ENCODE data around the gene PRIMA1. TPM values are rescaled to one million over a fixed set of nuclear protein-coding genes. Genes with fewer than 3 reads are reported as not detected.

The PRIMA1 gene
- total and polyA plus RNA-seq, 2 experiments from 2014 or later = 2.1 to 3.5 TPM

- TF ChIP-seq STAT1 (IDR thresholded peaks at IDR 0.05; ENCODE audit: unreplicated experiment) (no peak), CREB1 (CRISPR knock-in tag; IDR thresholded peaks at IDR 0.05; ENCODE audit: low read depth) (no peak)
Measured at GRCh38 chr14:93682459-93682858, 105.8 kb downstream of the PRIMA1 start (continued).

DNA sequence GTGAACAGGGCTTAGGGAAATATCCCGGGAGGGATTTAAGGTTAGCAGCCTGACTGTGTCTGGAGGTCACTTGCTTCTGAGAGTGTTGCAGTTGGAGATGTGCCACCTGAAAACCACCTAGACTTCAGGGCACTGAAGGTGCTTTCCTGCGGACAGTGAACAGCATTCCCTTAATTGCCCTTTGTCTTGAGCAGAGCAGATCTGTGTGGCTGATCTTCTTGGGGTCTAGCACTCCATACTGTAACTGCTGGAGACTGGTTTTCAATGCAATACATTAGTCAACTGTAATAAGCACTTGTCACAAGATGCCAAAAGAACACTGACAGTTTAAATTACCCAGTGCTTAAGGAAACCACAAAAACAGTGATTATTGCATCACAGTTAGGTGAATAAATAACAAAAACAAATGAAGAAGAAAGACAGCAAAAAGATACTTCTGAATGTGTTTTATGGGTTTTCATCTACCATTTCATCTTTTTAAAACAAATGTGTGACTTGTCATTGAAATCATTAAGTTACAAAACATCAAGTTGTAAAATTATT lies 111.8 kb downstream of the PRIMA1 start:
- ATAC-seq (no peak), DNase-seq (ENCODE audit: low spot score) (no peak)
- Histone ChIP-seq H3K79me2 (replicated peaks; ENCODE audit: insufficient read depth) (no peaks in the 10 kb centered on the region), H3K27me3 (ENCODE audit: insufficient read depth) (no peaks in the 10 kb centered on the region), H3K9me2 (ENCODE audit: insufficient read depth) (0 out of 2 replicates have a peak, but pooled peaks cover 23% of the 10 kb centered on the region), H4K20me1 (replicated peaks; ENCODE audit: insufficient read depth) (no peaks in the 10 kb centered on the region), H3K4me1 (ENCODE audit: insufficient read depth) (peaks cover 7% of the 10 kb centered on the region; the same call in 1 of the 2 replicates), H3K4me3 (no peak overlapping the region), H2AFZ (no peak overlapping the region), H3K4me2 (no peak overlapping the region), H3F3A (replicated peaks; ENCODE audit: low read depth) (no peaks in the 10 kb centered on the region), H3K27ac (ENCODE audit: low read depth) (no peak overlapping the region), H3K36me3 (ENCODE audit: insufficient read depth) (no peaks in the 10 kb centered on the region)
- H3K36me3 Mint-ChIP-seq (ENCODE audit: low read depth) = no peaks in the 10 kb centered on the region
- no peaks in the 10 kb centered on the region for H3K9me3 Mint-ChIP-seq
- H3K27me3 Mint-ChIP-seq (ENCODE audit: insufficient read depth, low read depth, poor library complexity) = peaks cover 3% of the 10 kb centered on the region
- TF ChIP-seq EZH2 (IDR thresholded peaks at IDR 0.05; ENCODE audit: low read depth, unreplicated experiment) (no peak), STAT1 (IDR thresholded peaks at IDR 0.05; ENCODE audit: unreplicated experiment) (no peak), JUNB (IDR thresholded peaks at IDR 0.05; ENCODE audit: unreplicated experiment) (no peak), NANOG (IDR thresholded peaks at IDR 0.05; ENCODE audit: borderline replicate concordance) (no peak), EZH2phosphoT487 (IDR thresholded peaks at IDR 0.05; ENCODE audit: unreplicated experiment) (no peak), POLR2AphosphoS5 (IDR thresholded peaks at IDR 0.05; ENCODE audit: low read depth) (no peak), ZNF114 (CRISPR knock-in tag; IDR thresholded peaks at IDR 0.05) (no peak), CTCF (conservative IDR thresholded peaks at IDR 0.05; ENCODE audit: low read depth in 2 of 2) (no peak), CREB1 (CRISPR knock-in tag; IDR thresholded peaks at IDR 0.05; ENCODE audit: low read depth) (no peak), ZNF331 (CRISPR knock-in tag; IDR thresholded peaks at IDR 0.05; ENCODE audit: low read depth) (no peak)
- TF ChIP-seq, protein P1, sequence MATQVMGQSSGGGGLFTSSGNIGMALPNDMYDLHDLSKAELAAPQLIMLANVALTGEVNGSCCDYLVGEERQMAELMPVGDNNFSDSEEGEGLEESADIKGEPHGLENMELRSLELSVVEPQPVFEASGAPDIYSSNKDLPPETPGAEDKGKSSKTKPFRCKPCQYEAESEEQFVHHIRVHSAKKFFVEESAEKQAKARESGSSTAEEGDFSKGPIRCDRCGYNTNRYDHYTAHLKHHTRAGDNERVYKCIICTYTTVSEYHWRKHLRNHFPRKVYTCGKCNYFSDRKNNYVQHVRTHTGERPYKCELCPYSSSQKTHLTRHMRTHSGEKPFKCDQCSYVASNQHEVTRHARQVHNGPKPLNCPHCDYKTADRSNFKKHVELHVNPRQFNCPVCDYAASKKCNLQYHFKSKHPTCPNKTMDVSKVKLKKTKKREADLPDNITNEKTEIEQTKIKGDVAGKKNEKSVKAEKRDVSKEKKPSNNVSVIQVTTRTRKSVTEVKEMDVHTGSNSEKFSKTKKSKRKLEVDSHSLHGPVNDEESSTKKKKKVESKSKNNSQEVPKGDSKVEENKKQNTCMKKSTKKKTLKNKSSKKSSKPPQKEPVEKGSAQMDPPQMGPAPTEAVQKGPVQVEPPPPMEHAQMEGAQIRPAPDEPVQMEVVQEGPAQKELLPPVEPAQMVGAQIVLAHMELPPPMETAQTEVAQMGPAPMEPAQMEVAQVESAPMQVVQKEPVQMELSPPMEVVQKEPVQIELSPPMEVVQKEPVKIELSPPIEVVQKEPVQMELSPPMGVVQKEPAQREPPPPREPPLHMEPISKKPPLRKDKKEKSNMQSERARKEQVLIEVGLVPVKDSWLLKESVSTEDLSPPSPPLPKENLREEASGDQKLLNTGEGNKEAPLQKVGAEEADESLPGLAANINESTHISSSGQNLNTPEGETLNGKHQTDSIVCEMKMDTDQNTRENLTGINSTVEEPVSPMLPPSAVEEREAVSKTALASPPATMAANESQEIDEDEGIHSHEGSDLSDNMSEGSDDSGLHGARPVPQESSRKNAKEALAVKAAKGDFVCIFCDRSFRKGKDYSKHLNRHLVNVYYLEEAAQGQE (IDR thresholded peaks at IDR 0.05; ENCODE audit: unreplicated experiment) = no peak
- TF ChIP-seq, protein P2, sequence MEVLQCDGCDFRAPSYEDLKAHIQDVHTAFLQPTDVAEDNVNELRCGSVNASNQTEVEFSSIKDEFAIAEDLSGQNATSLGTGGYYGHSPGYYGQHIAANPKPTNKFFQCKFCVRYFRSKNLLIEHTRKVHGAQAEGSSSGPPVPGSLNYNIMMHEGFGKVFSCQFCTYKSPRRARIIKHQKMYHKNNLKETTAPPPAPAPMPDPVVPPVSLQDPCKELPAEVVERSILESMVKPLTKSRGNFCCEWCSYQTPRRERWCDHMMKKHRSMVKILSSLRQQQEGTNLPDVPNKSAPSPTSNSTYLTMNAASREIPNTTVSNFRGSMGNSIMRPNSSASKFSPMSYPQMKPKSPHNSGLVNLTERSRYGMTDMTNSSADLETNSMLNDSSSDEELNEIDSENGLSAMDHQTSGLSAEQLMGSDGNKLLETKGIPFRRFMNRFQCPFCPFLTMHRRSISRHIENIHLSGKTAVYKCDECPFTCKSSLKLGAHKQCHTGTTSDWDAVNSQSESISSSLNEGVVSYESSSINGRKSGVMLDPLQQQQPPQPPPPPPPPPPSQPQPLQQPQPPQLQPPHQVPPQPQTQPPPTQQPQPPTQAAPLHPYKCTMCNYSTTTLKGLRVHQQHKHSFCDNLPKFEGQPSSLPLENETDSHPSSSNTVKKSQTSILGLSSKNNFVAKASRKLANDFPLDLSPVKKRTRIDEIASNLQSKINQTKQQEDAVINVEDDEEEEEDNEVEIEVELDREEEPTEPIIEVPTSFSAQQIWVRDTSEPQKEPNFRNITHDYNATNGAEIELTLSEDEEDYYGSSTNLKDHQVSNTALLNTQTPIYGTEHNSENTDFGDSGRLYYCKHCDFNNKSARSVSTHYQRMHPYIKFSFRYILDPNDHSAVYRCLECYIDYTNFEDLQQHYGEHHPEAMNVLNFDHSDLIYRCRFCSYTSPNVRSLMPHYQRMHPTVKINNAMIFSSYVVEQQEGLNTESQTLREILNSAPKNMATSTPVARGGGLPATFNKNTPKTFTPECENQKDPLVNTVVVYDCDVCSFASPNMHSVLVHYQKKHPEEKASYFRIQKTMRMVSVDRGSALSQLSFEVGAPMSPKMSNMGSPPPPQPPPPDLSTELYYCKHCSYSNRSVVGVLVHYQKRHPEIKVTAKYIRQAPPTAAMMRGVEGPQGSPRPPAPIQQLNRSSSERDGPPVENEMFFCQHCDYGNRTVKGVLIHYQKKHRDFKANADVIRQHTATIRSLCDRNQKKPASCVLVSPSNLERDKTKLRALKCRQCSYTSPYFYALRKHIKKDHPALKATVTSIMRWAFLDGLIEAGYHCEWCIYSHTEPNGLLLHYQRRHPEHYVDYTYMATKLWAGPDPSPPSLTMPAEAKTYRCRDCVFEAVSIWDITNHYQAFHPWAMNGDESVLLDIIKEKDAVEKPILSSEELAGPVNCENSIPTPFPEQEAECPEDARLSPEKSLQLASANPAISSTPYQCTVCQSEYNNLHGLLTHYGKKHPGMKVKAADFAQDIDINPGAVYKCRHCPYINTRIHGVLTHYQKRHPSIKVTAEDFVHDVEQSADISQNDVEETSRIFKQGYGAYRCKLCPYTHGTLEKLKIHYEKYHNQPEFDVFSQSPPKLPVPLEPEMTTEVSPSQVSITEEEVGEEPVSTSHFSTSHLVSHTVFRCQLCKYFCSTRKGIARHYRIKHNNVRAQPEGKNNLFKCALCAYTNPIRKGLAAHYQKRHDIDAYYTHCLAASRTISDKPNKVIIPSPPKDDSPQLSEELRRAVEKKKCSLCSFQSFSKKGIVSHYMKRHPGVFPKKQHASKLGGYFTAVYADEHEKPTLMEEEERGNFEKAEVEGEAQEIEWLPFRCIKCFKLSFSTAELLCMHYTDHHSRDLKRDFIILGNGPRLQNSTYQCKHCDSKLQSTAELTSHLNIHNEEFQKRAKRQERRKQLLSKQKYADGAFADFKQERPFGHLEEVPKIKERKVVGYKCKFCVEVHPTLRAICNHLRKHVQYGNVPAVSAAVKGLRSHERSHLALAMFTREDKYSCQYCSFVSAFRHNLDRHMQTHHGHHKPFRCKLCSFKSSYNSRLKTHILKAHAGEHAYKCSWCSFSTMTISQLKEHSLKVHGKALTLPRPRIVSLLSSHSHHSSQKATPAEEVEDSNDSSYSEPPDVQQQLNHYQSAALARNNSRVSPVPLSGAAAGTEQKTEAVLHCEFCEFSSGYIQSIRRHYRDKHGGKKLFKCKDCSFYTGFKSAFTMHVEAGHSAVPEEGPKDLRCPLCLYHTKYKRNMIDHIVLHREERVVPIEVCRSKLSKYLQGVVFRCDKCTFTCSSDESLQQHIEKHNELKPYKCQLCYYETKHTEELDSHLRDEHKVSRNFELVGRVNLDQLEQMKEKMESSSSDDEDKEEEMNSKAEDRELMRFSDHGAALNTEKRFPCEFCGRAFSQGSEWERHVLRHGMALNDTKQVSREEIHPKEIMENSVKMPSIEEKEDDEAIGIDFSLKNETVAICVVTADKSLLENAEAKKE (CRISPR knock-in tag; IDR thresholded peaks at IDR 0.05) = no peak
- TF ChIP-seq, protein P3, sequence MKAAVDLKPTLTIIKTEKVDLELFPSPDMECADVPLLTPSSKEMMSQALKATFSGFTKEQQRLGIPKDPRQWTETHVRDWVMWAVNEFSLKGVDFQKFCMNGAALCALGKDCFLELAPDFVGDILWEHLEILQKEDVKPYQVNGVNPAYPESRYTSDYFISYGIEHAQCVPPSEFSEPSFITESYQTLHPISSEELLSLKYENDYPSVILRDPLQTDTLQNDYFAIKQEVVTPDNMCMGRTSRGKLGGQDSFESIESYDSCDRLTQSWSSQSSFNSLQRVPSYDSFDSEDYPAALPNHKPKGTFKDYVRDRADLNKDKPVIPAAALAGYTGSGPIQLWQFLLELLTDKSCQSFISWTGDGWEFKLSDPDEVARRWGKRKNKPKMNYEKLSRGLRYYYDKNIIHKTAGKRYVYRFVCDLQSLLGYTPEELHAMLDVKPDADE (IDR thresholded peaks at IDR 0.05) = no peak
- no peak overlapping the region for H3K4me3 Mint-ChIP-seq
- H3K27ac Mint-ChIP-seq = no peak overlapping the region
- H3K4me1 Mint-ChIP-seq = peaks cover 18% of the 10 kb centered on the region

Measured in GM23338 (cell line).